HCT116 (cell line): ENCODE results near the gene THRB. TPM values are rescaled to one million over a fixed set of nuclear protein-coding genes. Genes with fewer than 3 reads are reported as not detected.

Source experiments
- ATAC-seq: fragments of 200-7000 bp; cut with Tn5 transposase; 2 replicates; pipeline ENCODE4 v1.9.1; 2020; ENCODE audit warnings: mild to moderate bottlenecking, moderate library complexity
- BruUV-seq: library from RNA; stranded (reverse); fragments of 400-500 nt; replicated peaks from 2 replicates; lab custom pipeline; 2021; lab: Mats Ljungman, UMichigan
- CTCF ChIA-PET: fragments of 300-600 bp; sonication (Branson Sonifier 250); formaldehyde crosslinking; loops from one replicate; lab custom pipeline; 2021; ENCODE audit warnings: antibody characterized with exemption; lab: Charles Lee
- POLR2A ChIA-PET: fragments of 300-600, 350-600 bp; sonication (Branson Sonifier 250); formaldehyde crosslinking; loops from one replicate; lab custom pipeline; 2021; ENCODE audit warnings: antibody characterized with exemption; lab: Charles Lee
- RAD21 ChIA-PET, 2 experiments: fragments of 300-600 bp; sonication (Branson Sonifier 250); formaldehyde crosslinking; loops; one replicate each; lab custom pipeline; 2023; ENCODE audit warnings: low total read pairs in 2 of 2; ENCODE audit not compliant: uncharacterized antibody in 2 of 2, unreplicated experiment in 2 of 2, low non-redundant PET in 1 of 2; lab: Charles Lee
- DNase-seq: peaks from one replicate; pipeline ENCODE4 v3.0.0-alpha.2; 2010; ENCODE audit warnings: low read depth, low spot score
- H2AFZ ChIP-seq: fragments of 200-600 bp; shearing (Covaris generic), sonication (generic); 2 replicates; pipeline ENCODE4 v1.6.1; 2017; ENCODE audit warnings: low read depth, mixed run types, mixed read lengths, antibody characterized with exemption, low read length; ENCODE audit not compliant: poor library complexity, severe bottlenecking
- H3K27ac ChIP-seq: 2 replicates; pipeline ENCODE4 v1.5.1; 2012; ENCODE audit warnings: low read depth, low read length
- H3K27me3 ChIP-seq: fragments of 200-600 bp; sonication (generic); 2 replicates; pipeline ENCODE4 v1.6.1; 2016; ENCODE audit warnings: mixed run types, low read length, mixed read lengths; ENCODE audit not compliant: insufficient read depth
- H3K36me3 ChIP-seq, 2 experiments: fragments of 200-500 bp in 1 of 2; fragments of 200-600 bp in 1 of 2; sonication (Bioruptor generic) in 1 of 2; sonication (generic) in 1 of 2; 2 replicates each; pipeline versions ENCODE4 v1.5.1 to v1.6.1; 2014 to 2016; ENCODE audit warnings: low read length in 2 of 2, inconsistent platforms in 1 of 2, mixed read lengths in 1 of 2, mixed run types in 1 of 2; ENCODE audit not compliant: insufficient read depth in 2 of 2, control insufficient read depth in 1 of 2
- H3K4me1 ChIP-seq, 2 experiments: fragments of 200-600 bp in 1 of 2; sonication (generic) in 1 of 2; 2 replicates each; pipeline versions ENCODE4 v1.5.1 to v1.6.1; 2012 to 2017; ENCODE audit warnings: low read length in 2 of 2, inconsistent platforms in 1 of 2, mild to moderate bottlenecking in 1 of 2, mixed read lengths in 1 of 2, mixed run types in 1 of 2, moderate library complexity in 1 of 2; ENCODE audit not compliant: insufficient read depth in 2 of 2, control insufficient read depth in 1 of 2
- H3K4me2 ChIP-seq: fragments of 200-600 bp; sonication (generic); 2 replicates; pipeline ENCODE4 v1.6.1; 2017; ENCODE audit warnings: mixed run types, low read length, mixed read lengths
- H3K4me3 ChIP-seq, 2 experiments: fragments of 200-600 bp in 1 of 2; sonication (generic) in 1 of 2; replicated peaks in 1 of 2; 2 replicates each; pipeline ENCODE4 v1.5.1; 2011 to 2016; ENCODE audit warnings: low read length in 2 of 2, control low read depth in 1 of 2, low read depth in 1 of 2, mild to moderate bottlenecking in 1 of 2, mixed read lengths in 1 of 2, mixed run types in 1 of 2
- H3K79me2 ChIP-seq: fragments of 200-600 bp; sonication (generic); 2 replicates; pipeline ENCODE4 v1.6.1; 2017; ENCODE audit warnings: mild to moderate bottlenecking, mixed run types, low read length, moderate library complexity, mixed read lengths; ENCODE audit not compliant: insufficient read depth
- H3K9ac ChIP-seq: fragments of 200-600 bp; sonication (generic); 2 replicates; pipeline ENCODE4 v1.6.1; 2016; ENCODE audit warnings: low read length, mixed read lengths
- H3K9me2 ChIP-seq: fragments of 200-600 bp; sonication (generic), shearing (Covaris generic); 2 replicates; pipeline ENCODE4 v1.6.1; 2017; ENCODE audit warnings: mixed run types, mild to moderate bottlenecking, moderate library complexity; ENCODE audit not compliant: insufficient read depth
- H3K9me3 ChIP-seq, 2 experiments: fragments of 200-500 bp in 1 of 2; fragments of 200-600 bp in 1 of 2; sonication (Bioruptor generic) in 1 of 2; sonication (generic) in 1 of 2; 2 replicates each; pipeline ENCODE4 v1.6.1; 2014 to 2017; ENCODE audit warnings: low read length in 2 of 2, mixed read lengths in 2 of 2, inconsistent platforms in 1 of 2, low read depth in 1 of 2, mild to moderate bottlenecking in 1 of 2, mixed run types in 1 of 2, moderate library complexity in 1 of 2; ENCODE audit not compliant: control insufficient read depth in 1 of 2, insufficient read depth in 1 of 2
- H4K20me1 ChIP-seq: fragments of 200-600 bp; sonication (generic), shearing (Covaris generic); 2 replicates; pipeline ENCODE4 v1.6.1; 2017; ENCODE audit warnings: mixed run types, mild to moderate bottlenecking, moderate library complexity; ENCODE audit not compliant: insufficient read depth
- CEBPB ChIP-seq: IDR thresholded peaks from 2 replicates; pipeline ENCODE4 v1.6.1; 2012; ENCODE audit warnings: low read depth
- EGR1 ChIP-seq: IDR thresholded peaks from 2 replicates; pipeline ENCODE4 v1.6.1; 2012; ENCODE audit warnings: low read depth
- ELF1 ChIP-seq: IDR thresholded peaks from 2 replicates; pipeline ENCODE4 v1.6.1; 2012; ENCODE audit warnings: low read depth, borderline replicate concordance
- EZH2 ChIP-seq: fragments of 200-600 bp; sonication (generic); IDR thresholded peaks from 2 replicates; pipeline ENCODE4 v1.6.1; 2017; ENCODE audit warnings: antibody characterized with exemption, mixed run types
- EZH2phosphoT487 ChIP-seq: fragments of 200-600 bp; IDR thresholded peaks from 2 replicates; pipeline ENCODE4 v1.6.1; 2018; ENCODE audit warnings: antibody characterized with exemption, borderline replicate concordance
- FOSL1 ChIP-seq: IDR thresholded peaks from 2 replicates; pipeline ENCODE4 v1.6.1; 2012; ENCODE audit warnings: low read depth
- JUND ChIP-seq: IDR thresholded peaks from 2 replicates; pipeline ENCODE4 v1.6.1; 2012
- POLR2A ChIP-seq: IDR thresholded peaks from 2 replicates; pipeline ENCODE4 v1.7.0; 2011; ENCODE audit warnings: borderline replicate concordance; ENCODE audit not compliant: insufficient read depth, insufficient read length; ENCODE audit errors: extremely low read depth
- RAD21 ChIP-seq: IDR thresholded peaks from 2 replicates; pipeline ENCODE4 v1.6.1; 2012; ENCODE audit warnings: low read depth, mild to moderate bottlenecking
- SIN3A ChIP-seq: IDR thresholded peaks from 2 replicates; pipeline ENCODE4 v1.6.1; 2012; ENCODE audit warnings: low read depth
- SP1 ChIP-seq: IDR thresholded peaks from 2 replicates; pipeline ENCODE4 v1.6.1; 2012; ENCODE audit warnings: low read depth
- SRF ChIP-seq: IDR thresholded peaks from 2 replicates; pipeline ENCODE4 v1.6.1; 2012; ENCODE audit warnings: low read depth
- TCF7L2 ChIP-seq: IDR thresholded peaks from 2 replicates; pipeline ENCODE4 v1.7.0; 2011; ENCODE audit warnings: borderline replicate concordance, inconsistent platforms; ENCODE audit not compliant: insufficient read depth, insufficient read length; ENCODE audit errors: extremely low read depth
- ZFX ChIP-seq: fragments of 450-650 bp; IDR thresholded peaks from 2 replicates; pipeline ENCODE4 v1.6.1; 2017
- ZNF274 ChIP-seq: fragments of 200-500 bp; sonication (Bioruptor generic); IDR thresholded peaks from 2 replicates; pipeline ENCODE4 v1.6.1; 2014; ENCODE audit warnings: mild to moderate bottlenecking, low read depth, low read length, inconsistent platforms
- intact Hi-C: fragments of 100-400 bp; cut with micrococcal nuclease; formaldehyde crosslinking; loops from 2 replicates; pipeline ENCODE4 v1.10.0; 2022
- total RNA-seq: library from RNA; stranded (reverse); gene quantifications from one replicate; pipeline ENCODE4 v1.2.1, GENCODE V29; 2021; ENCODE audit not compliant: unreplicated experiment
- TF ChIP-seq, protein P1 (sequence below), 3 experiments: fragments of 200-600 bp in 1 of 3; sonication (generic) in 1 of 3; IDR thresholded peaks in 2 of 3; conservative IDR thresholded peaks in 1 of 3; 2 replicates each; pipeline ENCODE4 v1.5.1; 2012 to 2017; ENCODE audit warnings: low read depth in 2 of 3, low read length in 2 of 3, antibody characterized with exemption in 1 of 3, borderline replicate concordance in 1 of 3, control low read depth in 1 of 3, mild to moderate bottlenecking in 1 of 3, mixed read lengths in 1 of 3, mixed run types in 1 of 3, moderate library complexity in 1 of 3; ENCODE audit not compliant: insufficient read depth in 1 of 3
- TF ChIP-seq, protein P2 (sequence below): IDR thresholded peaks from 2 replicates; pipeline ENCODE4 v1.6.1; 2011; ENCODE audit warnings: mild to moderate bottlenecking, low read length, moderate library complexity; ENCODE audit not compliant: insufficient replicate concordance; ENCODE audit errors: extremely low read depth
- TF ChIP-seq, protein P3 (sequence below): IDR thresholded peaks from 2 replicates; pipeline ENCODE4 v1.6.1; 2012
- TF ChIP-seq, protein P4 (sequence below): IDR thresholded peaks from 2 replicates; pipeline ENCODE4 v1.6.1; 2012

The THRB gene
- total RNA-seq, 1 experiment from 2014 or later, result 2.5 TPM

GRCh38 chr3:24242012-24242698 is 252.5 kb downstream of the THRB start:
- Histone ChIP-seq H3K36me3 (no peaks in the 10 kb centered on the region), H3K79me2 (no peaks in the 10 kb centered on the region), H3K4me3 (no peak overlapping the region), H3K27ac (no peak overlapping the region), H4K20me1 (no peaks in the 10 kb centered on the region), H3K4me2 (no peak overlapping the region), H3K9ac (no peak overlapping the region), H3K27me3 (no peaks in the 10 kb centered on the region), H3K4me1 (peaks cover 0 to 6% of the 10 kb centered on the region in 2 experiments; a peak in 1 of 4 replicates), H2AFZ (no peak overlapping the region), H3K9me3 (no peaks in the 10 kb centered on the region), H3K9me2 (no peaks in the 10 kb centered on the region)
- POLR2A ChIA-PET, result no interaction called here
- RAD21 ChIA-PET, result no interaction called here
- ATAC-seq, result no peak
- TF ChIP-seq CEBPB (no peak), EGR1 (no peak), SRF (no peak), SIN3A (no peak), FOSL1 (no peak), ELF1 (no peak), POLR2A (no peak), RAD21 (no peak), ZNF274 (no peak), EZH2 (no peak), SP1 (no peak), JUND (no peak), ZFX (no peak), EZH2phosphoT487 (no peak), TCF7L2 (no peak)
- TF ChIP-seq, protein P1, sequence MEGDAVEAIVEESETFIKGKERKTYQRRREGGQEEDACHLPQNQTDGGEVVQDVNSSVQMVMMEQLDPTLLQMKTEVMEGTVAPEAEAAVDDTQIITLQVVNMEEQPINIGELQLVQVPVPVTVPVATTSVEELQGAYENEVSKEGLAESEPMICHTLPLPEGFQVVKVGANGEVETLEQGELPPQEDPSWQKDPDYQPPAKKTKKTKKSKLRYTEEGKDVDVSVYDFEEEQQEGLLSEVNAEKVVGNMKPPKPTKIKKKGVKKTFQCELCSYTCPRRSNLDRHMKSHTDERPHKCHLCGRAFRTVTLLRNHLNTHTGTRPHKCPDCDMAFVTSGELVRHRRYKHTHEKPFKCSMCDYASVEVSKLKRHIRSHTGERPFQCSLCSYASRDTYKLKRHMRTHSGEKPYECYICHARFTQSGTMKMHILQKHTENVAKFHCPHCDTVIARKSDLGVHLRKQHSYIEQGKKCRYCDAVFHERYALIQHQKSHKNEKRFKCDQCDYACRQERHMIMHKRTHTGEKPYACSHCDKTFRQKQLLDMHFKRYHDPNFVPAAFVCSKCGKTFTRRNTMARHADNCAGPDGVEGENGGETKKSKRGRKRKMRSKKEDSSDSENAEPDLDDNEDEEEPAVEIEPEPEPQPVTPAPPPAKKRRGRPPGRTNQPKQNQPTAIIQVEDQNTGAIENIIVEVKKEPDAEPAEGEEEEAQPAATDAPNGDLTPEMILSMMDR (IDR thresholded peaks at IDR 0.05 in 2 of 3, conservative IDR thresholded peaks at IDR 0.05 in 1 of 3; ENCODE audit: borderline replicate concordance in 1 of 3, insufficient read depth in 1 of 3, low read depth in 2 of 3, low read length in 2 of 3), result no peak
- TF ChIP-seq, protein P2, sequence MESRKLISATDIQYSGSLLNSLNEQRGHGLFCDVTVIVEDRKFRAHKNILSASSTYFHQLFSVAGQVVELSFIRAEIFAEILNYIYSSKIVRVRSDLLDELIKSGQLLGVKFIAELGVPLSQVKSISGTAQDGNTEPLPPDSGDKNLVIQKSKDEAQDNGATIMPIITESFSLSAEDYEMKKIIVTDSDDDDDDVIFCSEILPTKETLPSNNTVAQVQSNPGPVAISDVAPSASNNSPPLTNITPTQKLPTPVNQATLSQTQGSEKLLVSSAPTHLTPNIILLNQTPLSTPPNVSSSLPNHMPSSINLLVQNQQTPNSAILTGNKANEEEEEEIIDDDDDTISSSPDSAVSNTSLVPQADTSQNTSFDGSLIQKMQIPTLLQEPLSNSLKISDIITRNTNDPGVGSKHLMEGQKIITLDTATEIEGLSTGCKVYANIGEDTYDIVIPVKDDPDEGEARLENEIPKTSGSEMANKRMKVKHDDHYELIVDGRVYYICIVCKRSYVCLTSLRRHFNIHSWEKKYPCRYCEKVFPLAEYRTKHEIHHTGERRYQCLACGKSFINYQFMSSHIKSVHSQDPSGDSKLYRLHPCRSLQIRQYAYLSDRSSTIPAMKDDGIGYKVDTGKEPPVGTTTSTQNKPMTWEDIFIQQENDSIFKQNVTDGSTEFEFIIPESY, result no peak
- TF ChIP-seq, protein P3, sequence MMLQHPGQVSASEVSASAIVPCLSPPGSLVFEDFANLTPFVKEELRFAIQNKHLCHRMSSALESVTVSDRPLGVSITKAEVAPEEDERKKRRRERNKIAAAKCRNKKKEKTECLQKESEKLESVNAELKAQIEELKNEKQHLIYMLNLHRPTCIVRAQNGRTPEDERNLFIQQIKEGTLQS, result no peak
- TF ChIP-seq, protein P4, sequence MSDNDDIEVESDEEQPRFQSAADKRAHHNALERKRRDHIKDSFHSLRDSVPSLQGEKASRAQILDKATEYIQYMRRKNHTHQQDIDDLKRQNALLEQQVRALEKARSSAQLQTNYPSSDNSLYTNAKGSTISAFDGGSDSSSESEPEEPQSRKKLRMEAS, result no peak
- intact Hi-C loops, result no loop called here
- DNase-seq, result no peak
- CTCF ChIA-PET, result interaction anchor here (0.7 kb wide), 1 partner anchor 438 kb away, joined by 4 read pairs; no protein-coding TSS in a partner anchor
- no TSS peak for BruUV-seq
